Thyroid gland (tissue), 4 donors: ENCODE measurements around the gene WDFY2.

Experiments used
- CTCF ChIP-seq, 6 experiments: fragments of 200-600 bp in 3 of 6; fragments of 450-650 bp in 3 of 6; sonication (generic) in 3 of 6; IDR thresholded peaks; one replicate each; pipeline ENCODE4 v1.5.1; 2016 to 2019; ENCODE audit warnings: antibody characterized with exemption in 6 of 6, mild to moderate bottlenecking in 2 of 6, inconsistent platforms in 1 of 6, moderate library complexity in 1 of 6
- POLR2A ChIP-seq, 2 donors: fragments of 450-650 bp; IDR thresholded peaks; one replicate each; pipeline ENCODE4 v1.6.1; 2017; ENCODE audit warnings: antibody characterized with exemption in 2 of 2, mild to moderate bottlenecking in 2 of 2, moderate library complexity in 1 of 2

- TF ChIP-seq CTCF (IDR thresholded peaks at IDR 0.05), result no peak
- no peak for TF ChIP-seq POLR2A (IDR thresholded peaks at IDR 0.05)
Observed at GRCh38 chr13:51808811-51809210, 224.5 kb downstream of the WDFY2 start.
